Mesothelial cell of epicardium (in vitro differentiated cells): ENCODE measurements around the gene FNIP1. TPM values are rescaled to one million over a fixed set of nuclear protein-coding genes. Genes with fewer than 3 reads are reported as not detected.
A peak's percentile ranks its signal among the peaks of the same experiment; 100 is the strongest.

Experiments
- DNase-seq, 2 experiments: peaks; one replicate each; pipeline ENCODE4 v3.0.0; 2021; ENCODE audit warnings: low spot score in 2 of 2; ENCODE audit not compliant: unreplicated experiment in 2 of 2
- H3K27ac Mint-ChIP-seq: 2 replicates; pipeline ENCODE4 v1.8.0; 2021; ENCODE audit warnings: mixed read lengths
- H3K27me3 Mint-ChIP-seq: 2 replicates; pipeline ENCODE4 v1.8.0; 2021; ENCODE audit warnings: low read depth, mixed read lengths
- H3K36me3 Mint-ChIP-seq: 2 replicates; pipeline ENCODE4 v1.8.0; 2021; ENCODE audit warnings: mixed read lengths
- H3K4me1 Mint-ChIP-seq: 2 replicates; pipeline ENCODE4 v1.8.0; 2021; ENCODE audit warnings: mixed read lengths
- H3K4me3 Mint-ChIP-seq: 2 replicates; pipeline ENCODE4 v1.8.0; 2021; ENCODE audit warnings: mild to moderate bottlenecking, moderate library complexity, mixed read lengths
- H3K9me3 Mint-ChIP-seq: 2 replicates; pipeline ENCODE4 v1.8.0; 2021; ENCODE audit warnings: mixed read lengths
- CTCF ChIP-seq: fragments of 200-600 bp; sonication (generic); IDR thresholded peaks from one replicate; pipeline ENCODE4 v1.5.0; 2021; ENCODE audit warnings: antibody characterized with exemption; ENCODE audit not compliant: unreplicated experiment
- total RNA-seq: library from RNA; stranded (reverse); gene quantifications from 3 replicates; pipeline ENCODE4 v1.2.1, GENCODE V29; 2021

The FNIP1 gene
- total RNA-seq, 1 donor from 2014 or later = 35.1 TPM

GRCh38 chr5:131637694-131638093, 159.1 kb downstream of the FNIP1 start:
- DNase-seq = no peak
- H3K27me3 Mint-ChIP-seq = no peaks in the 10 kb centered on the region
- no peak overlapping the region for H3K4me3 Mint-ChIP-seq
- H3K9me3 Mint-ChIP-seq = no peaks in the 10 kb centered on the region
- H3K27ac Mint-ChIP-seq = no peak overlapping the region
- H3K36me3 Mint-ChIP-seq = peaks cover 3% of the 10 kb centered on the region
- no peak for TF ChIP-seq CTCF
- peaks cover 16% of the 10 kb centered on the region for H3K4me1 Mint-ChIP-seq

DNA sequence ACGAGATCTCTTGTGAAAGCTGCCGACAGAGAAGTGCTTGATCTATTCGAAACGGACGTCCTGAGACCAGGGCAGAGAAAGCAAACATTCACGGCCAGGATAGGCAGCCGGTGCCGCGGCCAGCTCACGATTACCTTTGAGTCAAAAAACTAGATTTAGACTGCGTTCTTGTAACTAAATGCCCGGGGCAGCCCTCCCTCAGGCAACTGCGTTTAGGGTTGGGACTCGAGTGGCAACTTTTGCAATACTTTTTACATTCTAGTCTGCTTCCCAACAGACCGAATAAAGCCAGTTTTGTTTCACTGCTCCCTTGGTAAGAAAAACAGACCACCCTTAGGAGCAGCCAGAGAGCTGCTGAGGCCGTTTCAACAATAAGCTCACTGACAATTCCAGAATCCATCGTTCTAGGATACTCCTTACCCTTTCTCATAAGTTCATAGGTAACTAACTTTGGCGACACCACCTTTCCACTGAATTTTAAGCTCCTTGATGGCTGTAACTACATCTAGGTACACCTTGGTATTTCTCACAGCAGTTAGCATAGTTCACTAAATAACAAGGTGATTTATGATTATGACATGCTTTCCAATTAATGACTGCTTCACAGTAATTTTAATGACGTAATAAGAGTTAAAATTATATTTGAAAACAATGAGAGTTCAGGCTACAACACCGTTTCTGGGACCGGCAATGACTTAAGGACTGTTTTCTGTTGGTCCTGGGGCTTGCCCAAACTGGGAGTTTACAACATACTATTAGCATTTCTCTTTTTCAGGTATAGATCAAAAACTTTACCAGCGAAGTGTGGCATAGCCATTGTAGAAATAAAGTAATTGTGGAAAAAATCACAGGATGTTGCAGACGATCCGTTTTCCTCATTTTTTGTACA, 160.9 kb downstream of the FNIP1 start:
- DNase-seq = peak; percentile 30 to 67

GRCh38 chr5:131634996-131635683, 161.7 kb downstream of the FNIP1 start, which contains the start of gene RAPGEF6:
RAPGEF6 (minus strand) TSS chr5:131635229; CDS start chr5:131635030, 199 bp downstream.
- Mint-ChIP-seq H3K27ac (peak within 1 kb of the TSS; percentile 99), H3K4me1 (peaks cover 16% of the 10 kb centered on the region), H3K9me3 (no peaks in the 10 kb centered on the region), H3K4me3 (peak within 1 kb of the TSS; percentile 96), H3K36me3 (no peaks in the 10 kb centered on the region), H3K27me3 (no peaks in the 10 kb centered on the region)
- TF ChIP-seq CTCF = no peak
- DNase-seq = peak; percentile 93 to 94

More for the DNA sequence above, 160.9 kb downstream of the FNIP1 start:
- Mint-ChIP-seq H3K9me3 (no peaks in the 10 kb centered on the region), H3K4me3 (peak overlapping the region; percentile 96), H3K4me1 (peaks cover 16% of the 10 kb centered on the region), H3K36me3 (no peaks in the 10 kb centered on the region), H3K27me3 (no peaks in the 10 kb centered on the region), H3K27ac (peak overlapping the region; percentile 99)
- no peak for TF ChIP-seq CTCF

GRCh38 chr5:131634666-131634995, 162.2 kb downstream of the FNIP1 start:
- Mint-ChIP-seq H3K4me1 (peaks cover 16% of the 10 kb centered on the region), H3K27ac (peak overlapping the region; percentile 99), H3K4me3 (peak overlapping the region; percentile 96), H3K27me3 (no peaks in the 10 kb centered on the region), H3K36me3 (no peaks in the 10 kb centered on the region), H3K9me3 (no peaks in the 10 kb centered on the region)
- peak; percentile 30 to 66 for DNase-seq
- TF ChIP-seq CTCF = no peak

DNA sequence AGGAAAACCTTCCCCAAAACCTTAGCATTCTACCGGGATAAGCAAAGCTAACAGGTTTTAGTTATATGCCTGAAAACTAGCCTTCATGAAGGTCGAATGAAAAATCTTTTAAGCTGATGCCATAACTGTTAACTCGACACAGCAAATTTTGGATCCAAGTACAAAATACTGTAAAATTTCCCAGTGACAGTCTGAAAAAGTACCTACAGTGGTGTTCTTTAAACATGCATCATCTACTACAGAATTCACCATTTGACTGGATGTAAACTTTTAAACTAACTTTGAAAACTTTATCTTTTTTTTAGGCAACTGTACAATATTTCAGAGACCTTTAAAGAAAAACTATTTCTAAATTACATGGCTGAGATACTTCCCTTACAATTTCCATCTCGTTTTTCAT, 162.6 kb downstream of the FNIP1 start:
- no peaks in the 10 kb centered on the region for H3K9me3 Mint-ChIP-seq
- DNase-seq = no peak
- TF ChIP-seq CTCF = no peak
- H3K27me3 Mint-ChIP-seq = no peaks in the 10 kb centered on the region
- H3K4me3 Mint-ChIP-seq = peak overlapping the region; percentile 96
- H3K36me3 Mint-ChIP-seq = no peaks in the 10 kb centered on the region
- H3K27ac Mint-ChIP-seq = peak overlapping the region; percentile 99
- peaks cover 16% of the 10 kb centered on the region for H3K4me1 Mint-ChIP-seq
